Measurements from ENCODE around the gene CLCN2.

Gene CLCN2

DNA sequence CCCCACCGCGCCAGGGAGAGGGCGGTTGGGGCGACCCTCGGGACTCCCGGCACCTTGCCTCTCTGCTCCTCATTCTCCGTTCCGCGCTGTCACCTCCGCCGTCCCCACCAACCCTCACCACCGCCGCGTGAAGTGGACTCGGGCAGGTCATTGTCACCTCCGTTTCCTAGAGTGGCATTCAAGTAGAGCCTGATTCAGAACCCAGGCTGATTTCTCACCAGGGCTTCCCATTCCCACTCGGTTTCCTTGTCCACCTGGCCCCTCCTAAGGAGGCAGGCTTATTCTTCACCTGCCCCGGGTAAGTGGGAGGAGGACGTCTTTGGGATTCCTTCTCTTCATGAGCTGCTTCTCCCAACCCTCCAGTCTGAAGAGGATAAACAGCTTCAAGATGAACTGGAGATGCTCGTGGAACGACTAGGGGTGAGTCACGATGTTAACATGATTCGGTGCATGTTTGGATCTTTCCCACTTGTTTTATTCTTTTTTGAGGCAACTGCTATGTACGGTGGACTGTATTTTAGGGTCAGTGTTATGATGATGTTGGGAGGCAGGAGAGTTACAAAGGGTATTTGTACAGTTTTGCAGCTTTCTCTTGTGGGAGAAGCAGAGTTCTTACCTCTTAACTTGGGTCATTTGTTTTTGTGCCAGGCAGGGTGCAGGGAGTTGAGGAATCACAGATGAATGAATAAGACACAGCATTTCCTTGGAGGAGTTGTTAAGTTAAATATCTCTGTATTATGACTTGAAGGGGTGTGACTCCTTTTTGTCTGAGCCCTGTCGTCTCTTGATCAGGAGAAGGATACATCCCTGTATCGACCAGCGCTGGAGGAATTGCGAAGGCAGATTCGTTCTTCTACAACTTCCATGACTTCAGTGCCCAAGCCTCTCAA lies 61.7 kb downstream of the CLCN2 start:
- in situ Hi-C loops (cut with HindIII; ENCODE audit: low sequenced_read_pairs) = no loop called here
- H3K4me3 ChIP-seq (ENCODE audit: low read depth, low read length) = peak overlapping the region; percentile 97
- DNase-seq (ENCODE audit: low read depth) = no peak
- TF ChIP-seq, protein P1, sequence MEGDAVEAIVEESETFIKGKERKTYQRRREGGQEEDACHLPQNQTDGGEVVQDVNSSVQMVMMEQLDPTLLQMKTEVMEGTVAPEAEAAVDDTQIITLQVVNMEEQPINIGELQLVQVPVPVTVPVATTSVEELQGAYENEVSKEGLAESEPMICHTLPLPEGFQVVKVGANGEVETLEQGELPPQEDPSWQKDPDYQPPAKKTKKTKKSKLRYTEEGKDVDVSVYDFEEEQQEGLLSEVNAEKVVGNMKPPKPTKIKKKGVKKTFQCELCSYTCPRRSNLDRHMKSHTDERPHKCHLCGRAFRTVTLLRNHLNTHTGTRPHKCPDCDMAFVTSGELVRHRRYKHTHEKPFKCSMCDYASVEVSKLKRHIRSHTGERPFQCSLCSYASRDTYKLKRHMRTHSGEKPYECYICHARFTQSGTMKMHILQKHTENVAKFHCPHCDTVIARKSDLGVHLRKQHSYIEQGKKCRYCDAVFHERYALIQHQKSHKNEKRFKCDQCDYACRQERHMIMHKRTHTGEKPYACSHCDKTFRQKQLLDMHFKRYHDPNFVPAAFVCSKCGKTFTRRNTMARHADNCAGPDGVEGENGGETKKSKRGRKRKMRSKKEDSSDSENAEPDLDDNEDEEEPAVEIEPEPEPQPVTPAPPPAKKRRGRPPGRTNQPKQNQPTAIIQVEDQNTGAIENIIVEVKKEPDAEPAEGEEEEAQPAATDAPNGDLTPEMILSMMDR (IDR thresholded peaks at IDR 0.05; ENCODE audit: low read depth, low read length, missing control alignments) = no peak

DNA sequence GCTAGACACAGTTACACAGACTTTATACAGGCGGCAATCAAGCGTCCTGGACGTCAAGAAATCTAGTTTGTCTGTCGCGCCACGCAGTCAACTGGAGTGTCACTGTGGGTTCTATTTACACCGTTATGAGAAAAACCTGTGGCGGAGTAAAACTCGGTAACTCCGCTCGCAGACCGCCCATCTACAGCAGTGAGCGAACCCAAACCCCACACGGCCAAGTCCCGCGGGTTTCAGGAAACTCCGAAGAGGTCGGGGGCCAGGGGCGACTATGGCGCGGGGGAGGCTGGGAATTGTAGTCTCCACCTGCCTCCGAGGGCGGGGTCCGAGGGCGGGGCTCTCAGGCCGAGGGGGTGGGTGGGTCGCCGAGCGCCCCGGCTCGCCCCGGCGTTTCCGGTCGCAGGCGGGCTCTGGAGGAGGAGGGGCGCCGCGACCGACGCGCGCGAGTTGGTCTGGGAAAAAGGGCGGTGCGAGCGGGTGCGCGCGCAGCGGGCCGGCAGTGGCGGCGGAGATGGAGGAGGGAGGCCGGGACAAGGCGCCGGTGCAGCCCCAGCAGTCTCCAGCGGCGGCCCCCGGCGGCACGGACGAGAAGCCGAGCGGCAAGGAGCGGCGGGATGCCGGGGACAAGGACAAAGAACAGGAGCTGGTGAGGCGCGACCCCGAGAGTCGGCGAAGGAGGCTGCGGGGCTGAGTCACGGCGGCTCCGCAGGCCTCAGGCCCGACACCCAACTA lies 62.5 kb downstream of the CLCN2 start, which contains the start of gene PSMD2:
Gene PSMD2 (plus strand): TSS at position 483 of the 729 bp plus-strand sequence. CDS start 26 bp downstream, at position 509.
- DNase-seq (ENCODE audit: low read depth) = peak; percentile 92
- TF ChIP-seq, protein P1 (IDR thresholded peaks at IDR 0.05; ENCODE audit: low read depth, low read length, missing control alignments) = no peak
- in situ Hi-C loops (cut with HindIII; ENCODE audit: low sequenced_read_pairs) = no loop called here
- H3K4me3 ChIP-seq (ENCODE audit: low read depth, low read length) = peak within 1 kb of the TSS; percentile 97

DNA sequence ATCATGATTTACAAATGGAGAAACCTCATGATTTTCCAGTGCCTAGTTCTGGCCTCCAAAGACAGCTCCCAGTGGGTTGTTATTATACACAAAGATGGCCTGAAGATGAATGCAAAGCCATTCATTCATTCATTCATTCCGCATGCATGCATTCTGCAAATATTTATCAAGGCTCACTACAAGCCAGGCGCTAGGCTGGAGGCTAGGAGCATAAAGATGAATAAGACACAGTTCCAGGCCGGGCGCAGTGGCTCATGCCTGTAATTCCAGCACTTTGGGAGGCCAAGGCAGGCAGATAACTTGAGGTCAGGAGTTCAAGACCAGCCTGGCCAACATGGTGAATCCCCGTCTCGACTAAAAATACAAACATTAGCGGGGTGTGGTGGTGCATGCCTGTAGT lies 64.8 kb downstream of the CLCN2 start:
- H3K4me3 ChIP-seq (ENCODE audit: low read depth, low read length) = no peak overlapping the region
- TF ChIP-seq, protein P1 (IDR thresholded peaks at IDR 0.05; ENCODE audit: low read depth, low read length, missing control alignments) = no peak
- in situ Hi-C loops (cut with HindIII; ENCODE audit: low sequenced_read_pairs) = no loop called here
- DNase-seq (ENCODE audit: low read depth) = no peak
